DMS 273 (cell line): Measurements from ENCODE around the gene MVB12B.
"Not testable (repeated sequence)": the region's sequence is repeated elsewhere in the genome, so short reads cannot be mapped to it uniquely, and the experiment has no call there.

ENCODE experiments used
- DNase-seq: peaks from one replicate; lab custom pipeline; 2025; ENCODE audit not compliant: unreplicated experiment; lab: John Stamatoyannopoulos, UW

MVB12B gene, protein sequence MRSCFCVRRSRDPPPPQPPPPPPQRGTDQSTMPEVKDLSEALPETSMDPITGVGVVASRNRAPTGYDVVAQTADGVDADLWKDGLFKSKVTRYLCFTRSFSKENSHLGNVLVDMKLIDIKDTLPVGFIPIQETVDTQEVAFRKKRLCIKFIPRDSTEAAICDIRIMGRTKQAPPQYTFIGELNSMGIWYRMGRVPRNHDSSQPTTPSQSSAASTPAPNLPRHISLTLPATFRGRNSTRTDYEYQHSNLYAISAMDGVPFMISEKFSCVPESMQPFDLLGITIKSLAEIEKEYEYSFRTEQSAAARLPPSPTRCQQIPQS

DNA sequence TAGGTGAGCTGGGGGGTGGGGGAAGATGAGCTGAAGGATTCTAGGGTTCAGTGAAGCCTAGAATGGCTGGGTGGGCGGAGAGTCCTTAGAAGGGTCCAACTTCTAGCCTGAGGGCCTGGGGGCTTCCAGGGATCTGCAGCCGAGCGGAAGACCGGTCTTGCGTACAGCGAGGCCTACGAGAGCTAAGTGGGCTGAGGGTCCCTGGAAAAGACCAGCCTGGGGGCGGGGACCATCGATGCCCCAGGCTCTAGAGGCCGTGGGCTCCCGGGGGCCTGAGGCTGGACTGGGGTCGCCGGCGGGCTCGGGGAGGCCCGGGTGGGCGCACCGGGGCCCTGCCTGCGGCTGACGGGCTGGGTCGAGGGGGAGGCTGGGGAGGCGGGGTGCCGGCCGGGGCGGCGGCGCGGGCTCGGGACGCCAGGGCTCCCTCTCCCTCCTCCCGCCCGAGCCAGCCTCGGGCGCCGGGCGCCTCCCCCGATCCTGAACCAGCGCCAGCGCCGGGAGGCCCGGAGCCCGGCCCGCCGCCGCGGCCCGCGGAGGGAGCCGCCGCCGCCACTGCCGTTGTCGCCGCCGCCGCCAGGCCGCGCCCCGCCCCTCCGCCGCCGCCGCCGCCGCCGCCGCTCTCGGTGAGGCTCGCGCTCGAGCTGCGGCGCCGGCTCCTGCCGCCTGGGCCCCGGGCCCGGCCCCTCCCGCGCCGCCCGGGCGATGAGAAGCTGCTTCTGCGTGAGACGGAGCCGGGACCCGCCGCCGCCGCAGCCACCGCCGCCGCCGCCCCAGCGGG, at the start of gene MVB12B:
MVB12B (plus strand) TSS at position 602 of the 778 bp plus-strand sequence; CDS start at position 703, 101 bp downstream.
- peak; percentile 72 for DNase-seq

DNA sequence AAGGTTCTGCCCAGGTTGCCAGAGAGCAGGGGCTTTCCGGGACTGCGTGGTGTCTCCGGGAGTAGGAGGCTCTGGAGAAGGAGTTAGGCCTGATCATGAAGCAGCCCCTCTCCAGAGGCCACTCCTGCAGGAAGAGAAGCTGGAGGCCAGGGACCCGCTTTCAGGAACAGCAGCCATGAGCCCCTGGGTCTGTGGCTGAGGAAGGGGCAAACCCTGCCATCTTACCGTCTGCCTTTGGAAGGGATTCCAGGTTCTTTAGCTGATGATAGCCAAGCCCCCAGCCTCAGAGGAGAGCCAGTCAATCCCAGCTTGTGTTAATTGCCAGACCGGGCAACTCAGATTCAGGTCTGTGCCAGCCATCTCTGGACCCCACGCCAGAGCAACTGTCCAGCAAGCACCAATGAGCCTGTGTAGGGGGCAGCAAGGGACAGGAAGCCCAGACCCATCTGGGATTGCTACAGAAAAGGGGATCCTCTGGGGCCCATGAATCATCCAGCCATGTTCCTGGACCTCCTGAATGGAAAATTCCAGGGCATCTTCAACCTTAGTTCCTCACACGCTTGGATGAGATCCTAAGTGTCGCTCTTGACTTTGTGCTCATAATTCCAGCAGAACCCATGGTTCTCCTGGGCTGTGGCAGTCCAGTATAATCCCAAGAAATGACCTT, 42.7 kb upstream of the MVB12B start:
- no peak for DNase-seq

DNA sequence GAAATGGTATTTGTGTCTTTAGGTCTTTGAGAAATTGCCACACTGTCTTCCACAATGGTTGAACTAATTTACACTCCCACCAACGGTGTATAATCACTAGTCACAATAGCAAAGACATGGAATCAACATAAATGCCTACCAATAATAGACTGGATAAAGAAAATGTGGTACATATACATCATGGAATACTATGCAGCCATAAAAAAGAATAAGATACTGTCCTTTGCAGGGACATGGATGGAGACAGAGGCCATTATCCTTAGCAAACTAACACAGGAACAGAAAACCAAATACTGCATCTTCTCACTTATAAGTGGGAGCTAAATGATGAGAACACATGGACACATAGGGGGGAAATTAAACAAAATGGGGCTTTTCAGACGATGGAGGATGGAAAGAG, 41.0 kb upstream of the MVB12B start:
- not testable (repeated sequence) for DNase-seq

DNA sequence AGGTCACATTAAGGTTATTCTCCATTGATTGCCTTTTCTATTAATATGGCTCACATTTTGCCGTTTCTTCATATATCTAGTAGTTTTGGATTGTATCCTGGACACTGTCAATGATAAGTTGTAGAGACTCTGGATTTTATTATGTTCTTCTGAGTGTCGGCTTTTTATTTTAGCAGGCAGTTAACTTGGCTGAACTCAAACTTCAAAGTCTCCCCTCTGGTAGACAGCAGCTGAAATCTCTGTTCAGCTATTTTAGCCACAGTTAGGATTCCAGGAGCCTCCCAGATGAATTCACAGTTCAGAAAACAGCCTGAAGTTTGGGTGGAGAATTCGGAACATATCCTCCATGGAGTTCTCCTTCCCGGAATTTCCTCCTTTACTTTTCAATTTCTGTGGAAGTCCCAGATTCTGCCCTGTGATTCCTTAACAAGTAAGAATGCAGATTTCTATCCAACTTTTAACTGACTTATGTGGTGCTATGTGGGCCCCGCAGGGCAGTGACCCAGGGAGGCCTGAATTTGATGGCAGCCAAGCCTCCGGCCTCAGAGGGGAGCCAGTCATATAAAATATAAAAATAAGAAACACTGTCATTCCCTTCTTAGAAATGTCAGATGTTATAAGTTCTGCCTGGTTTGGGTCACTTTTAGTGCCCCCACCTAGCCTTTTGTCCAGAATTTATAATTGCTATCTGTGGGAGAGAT, 39.3 kb upstream of the MVB12B start:
- no peak for DNase-seq

DNA sequence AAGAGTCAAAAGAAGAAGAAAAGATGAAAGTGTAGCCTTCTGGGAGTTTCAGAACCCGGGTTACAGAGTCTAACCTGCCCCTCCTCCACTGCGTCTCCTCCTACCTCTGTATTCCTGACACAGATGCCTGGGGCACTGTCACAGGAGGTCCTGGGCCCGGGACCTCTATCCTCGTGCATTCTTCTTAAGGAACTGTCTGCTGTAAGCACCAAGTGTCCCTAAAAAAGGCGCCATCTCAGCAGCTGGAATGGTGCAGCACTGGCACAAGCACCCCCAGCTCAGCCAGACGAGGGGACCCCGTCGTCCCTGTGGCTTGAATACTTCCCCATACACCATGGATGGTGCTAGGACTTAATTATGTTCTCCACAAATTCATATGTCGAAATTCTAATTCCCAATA, 35.8 kb upstream of the MVB12B start:
- DNase-seq: no peak

DNA sequence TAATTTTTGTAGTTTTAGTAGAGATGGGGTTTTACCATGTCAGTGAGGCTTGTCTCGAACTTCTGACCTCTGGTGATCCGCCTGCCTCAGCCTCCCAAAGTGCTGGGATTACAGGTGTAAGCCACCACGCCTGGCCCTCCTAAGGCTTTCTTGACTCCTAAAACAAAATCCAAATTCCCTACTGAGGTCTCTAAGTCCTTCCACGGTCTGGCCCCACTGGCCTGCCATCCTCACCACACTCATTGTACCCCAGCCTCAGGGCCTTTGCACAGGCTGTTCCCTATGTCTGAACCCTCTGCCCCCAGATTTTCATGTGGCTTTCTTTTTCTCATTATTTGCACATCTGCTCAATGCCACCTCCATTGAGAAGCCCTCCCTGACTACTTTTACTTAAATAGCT, 34.7 kb upstream of the MVB12B start:
- no peak for DNase-seq

DNA sequence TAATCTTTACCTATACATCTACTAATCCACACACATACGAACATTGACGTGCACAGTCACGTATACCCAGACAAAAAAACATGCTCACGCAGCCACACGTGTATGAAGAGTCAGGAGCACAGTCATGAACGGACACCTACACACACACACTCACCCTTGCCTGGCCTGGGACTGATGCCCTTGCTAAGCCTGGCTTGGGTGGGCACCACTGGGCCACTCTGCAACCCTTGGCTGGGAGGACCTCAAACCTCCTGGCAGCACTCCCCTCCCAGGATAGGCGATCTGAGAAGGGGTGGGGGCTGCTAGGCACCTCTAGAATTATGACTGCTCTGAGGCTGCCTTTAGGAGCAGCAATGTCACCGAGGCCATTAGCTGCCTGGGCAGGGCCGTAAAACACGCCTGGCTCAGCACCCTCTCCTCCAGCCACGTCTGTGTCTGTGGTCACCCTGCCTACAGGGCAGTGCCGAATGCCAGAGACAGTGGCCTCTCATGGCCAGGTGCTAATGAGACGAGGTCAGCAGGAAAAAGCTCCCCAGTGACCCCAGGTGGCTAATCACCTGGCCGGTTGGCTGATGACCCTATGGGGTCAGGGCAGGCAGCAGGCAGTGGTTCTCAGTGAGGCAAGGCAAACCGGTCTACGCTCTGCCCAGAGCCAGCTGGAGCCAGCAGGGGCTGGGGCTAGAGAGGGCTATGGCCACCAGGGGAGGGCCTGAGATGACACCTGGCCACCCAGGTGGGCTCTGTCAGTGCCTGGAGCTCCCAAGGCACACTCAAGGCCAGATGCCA, 33.7 kb upstream of the MVB12B start:
- no peak for DNase-seq

DNA sequence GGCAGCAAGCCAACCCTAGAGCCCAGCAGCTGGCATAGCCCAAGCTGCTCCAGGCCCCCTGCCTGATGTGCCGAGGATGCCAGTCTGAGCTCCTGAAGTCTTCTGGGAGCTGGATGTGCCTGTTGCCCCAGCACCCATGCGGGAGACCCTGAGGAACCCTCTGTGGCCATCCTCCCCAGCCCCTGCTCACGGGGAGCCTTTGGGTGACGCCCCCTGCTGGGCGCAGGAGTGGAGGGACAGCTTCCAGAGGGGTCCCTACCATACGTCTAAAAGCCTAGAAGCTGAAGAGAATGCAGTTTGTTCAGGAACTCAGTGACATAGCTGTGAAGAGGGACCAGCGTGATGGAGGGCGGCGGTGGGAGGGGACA, 33.1 kb upstream of the MVB12B start:
- peak; percentile 64 for DNase-seq

DNA sequence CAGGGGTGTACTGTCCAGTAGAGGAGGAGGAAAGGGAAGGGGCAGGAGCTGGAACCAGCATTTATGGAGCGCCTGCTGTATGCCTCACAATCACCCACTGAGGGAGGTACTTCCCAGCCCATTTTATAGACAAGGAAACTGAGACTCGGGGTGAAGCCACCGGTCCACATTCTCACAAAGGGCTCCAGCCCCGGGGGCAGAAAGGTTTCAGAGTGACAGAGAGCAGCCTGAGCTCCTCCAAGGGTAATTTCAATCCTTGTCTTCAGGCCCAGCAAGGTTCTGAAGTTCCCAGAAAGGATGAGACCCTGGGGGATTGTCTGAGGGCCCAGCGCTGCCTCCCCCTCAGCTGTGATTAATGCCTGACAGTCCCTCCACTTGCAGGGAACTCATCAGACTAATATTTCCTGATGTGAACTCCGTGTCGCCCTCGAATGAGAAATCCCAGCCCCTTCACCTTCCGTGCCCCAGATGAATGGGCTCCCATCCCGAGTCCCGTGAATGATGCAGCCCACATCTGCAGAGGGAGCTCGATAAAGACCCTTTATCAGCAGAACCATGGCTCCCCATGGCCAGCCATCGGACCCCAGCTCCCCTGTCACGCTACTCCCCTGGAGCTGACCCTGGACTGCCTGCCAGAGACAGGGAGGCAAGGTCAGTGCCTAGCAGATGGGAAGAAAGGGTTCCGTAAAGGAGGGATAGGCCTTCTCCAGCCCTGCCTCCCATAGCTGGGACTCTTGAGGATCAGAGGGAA, 32.1 kb upstream of the MVB12B start:
- no peak for DNase-seq

DNA sequence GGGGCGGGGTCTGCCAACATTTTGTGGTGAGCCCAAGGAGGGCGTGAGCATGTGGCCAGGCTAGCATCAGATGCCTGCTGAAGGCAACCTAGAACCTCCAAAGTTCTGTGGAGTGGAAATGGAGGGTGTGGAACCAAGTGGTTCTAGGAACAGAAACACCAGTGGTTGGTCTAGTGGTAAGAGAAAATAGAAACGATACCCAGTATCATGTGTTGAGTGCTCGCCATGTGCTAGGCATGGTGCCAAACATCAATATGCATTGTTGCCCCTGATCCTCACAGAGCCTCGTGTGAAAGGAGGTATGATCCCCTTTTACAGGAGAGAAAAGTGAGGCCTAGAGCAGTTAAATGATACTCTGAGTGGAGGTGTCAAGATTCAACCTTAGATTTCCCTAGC, 31.5 kb upstream of the MVB12B start:
- no peak for DNase-seq

DNA sequence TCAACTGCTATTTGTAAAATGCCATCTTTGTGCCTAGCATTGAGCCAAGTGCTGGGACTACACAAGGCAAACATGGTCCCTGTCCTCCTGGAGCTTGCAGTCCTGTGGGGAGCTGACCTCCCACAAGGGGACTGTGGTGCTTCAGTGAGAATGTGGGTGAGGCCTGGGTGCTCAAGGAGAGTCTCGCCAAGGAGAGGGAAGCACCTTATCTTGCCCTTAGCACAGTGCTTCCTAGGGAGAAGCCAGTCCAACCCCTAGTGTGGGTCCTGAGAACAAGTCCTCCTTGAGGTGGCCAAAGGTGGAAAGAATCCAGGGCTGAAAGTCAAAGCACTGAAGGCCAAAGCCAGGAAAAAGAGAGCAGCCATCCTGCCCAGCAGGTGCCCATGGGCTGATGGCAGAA, 31.1 kb upstream of the MVB12B start:
- no peak for DNase-seq

DNA sequence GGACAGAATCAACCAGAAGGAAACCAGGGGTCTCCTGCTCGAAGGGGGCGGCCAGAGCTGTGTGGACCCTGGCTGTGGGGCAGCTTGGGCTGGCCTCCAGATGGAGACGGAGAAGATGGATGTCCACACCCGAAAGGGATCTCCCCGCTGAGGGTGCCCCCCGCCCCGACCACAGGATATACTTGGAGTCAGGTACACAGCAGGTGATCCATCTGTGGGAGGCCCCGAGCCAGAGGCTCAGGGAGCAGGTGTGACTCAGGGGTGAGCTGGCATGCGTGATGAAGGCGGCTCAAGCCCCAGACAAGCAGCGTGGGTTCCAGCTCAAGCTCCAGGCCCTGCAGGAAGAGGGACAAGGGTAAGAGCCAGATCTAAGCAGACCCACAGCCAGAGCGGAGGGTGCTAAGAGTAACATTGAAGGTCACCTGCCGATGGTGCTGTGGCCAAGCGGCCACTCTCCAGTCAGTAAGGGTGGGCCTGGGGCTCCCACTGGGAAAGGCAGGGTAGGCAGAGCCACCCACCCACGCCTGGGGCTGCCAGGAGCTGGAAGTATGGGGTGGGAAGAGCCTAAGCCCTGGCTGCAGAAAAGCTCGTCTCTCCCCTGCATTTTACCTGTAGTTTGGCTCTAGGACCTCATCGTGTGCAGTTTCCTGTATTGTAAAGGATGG, 30.6 kb upstream of the MVB12B start:
- no peak for DNase-seq

DNA sequence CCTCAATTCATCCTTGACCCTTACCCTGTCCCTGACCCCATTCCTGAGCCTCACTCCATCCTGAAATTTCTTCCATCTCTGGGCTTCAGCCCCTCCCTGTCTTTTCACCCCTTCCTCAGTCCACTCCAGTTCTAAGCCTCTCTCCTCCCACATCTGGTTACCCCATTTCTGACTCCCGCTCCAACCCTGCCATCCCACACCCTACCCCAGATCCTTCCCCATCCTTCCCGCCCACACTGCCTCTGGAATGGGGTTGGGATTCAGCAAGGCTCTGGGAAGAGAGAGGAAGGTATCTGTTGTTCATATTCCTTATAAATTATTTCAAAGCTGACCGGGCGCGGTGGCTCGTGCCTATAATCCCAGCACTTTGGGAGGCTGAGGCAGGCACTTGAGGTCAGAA, 29.9 kb upstream of the MVB12B start:
- no peak for DNase-seq

DNA sequence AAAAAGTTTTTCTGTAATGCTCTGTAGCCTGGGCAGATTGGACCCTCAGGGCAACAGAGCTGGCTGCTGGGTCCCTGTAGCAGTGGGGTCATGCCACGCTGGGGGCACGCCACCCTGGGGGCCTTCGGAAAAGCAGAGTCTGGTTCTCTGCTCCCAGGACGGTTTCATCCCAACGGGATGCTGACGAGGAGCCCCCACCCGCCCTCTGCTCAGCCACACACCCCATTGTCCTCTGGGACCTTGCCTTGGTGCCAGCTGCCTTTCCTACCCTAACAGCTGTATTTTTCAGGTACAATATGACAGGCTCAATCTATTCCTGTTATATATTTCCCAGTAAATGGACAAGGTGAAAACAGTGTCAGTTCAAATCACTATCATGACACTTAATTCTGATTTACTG, 29.0 kb upstream of the MVB12B start:
- no peak for DNase-seq

DNA sequence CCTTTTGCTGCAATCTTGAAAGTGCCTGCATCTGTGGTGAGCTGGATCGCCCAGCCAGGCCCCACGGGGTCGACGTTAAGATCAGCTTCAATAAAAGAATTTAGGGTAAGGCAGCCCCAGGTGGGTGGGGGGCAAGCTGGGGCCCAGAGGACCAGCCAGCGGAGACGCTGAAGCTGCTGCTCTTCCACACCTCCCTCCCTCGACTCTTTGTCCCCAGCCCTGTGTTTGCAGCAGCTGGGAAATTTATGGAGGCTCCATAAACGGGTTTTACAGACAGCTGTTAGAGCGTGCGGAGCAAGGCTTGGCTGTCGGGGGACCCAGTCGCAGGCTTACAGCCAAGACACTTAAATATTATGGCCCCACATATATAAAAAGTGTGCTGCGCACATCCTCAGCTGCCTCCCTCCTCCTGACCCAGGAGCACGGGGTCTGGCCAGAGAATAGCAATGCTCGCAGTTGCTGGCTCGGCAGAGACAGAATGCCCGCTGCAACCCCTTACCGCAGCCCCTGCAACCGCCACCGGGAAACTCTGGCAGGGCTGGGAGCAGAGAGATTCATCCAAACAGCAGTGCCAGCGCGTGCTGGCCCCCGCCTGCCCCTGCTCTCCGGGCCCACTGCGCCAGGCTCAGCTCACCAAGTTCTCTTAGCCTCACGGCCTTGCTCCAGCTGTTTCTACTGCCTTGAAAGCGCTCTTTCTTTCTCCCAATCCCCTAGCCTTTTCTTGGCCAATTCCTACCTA, 28.4 kb upstream of the MVB12B start:
- DNase-seq: no peak

DNA sequence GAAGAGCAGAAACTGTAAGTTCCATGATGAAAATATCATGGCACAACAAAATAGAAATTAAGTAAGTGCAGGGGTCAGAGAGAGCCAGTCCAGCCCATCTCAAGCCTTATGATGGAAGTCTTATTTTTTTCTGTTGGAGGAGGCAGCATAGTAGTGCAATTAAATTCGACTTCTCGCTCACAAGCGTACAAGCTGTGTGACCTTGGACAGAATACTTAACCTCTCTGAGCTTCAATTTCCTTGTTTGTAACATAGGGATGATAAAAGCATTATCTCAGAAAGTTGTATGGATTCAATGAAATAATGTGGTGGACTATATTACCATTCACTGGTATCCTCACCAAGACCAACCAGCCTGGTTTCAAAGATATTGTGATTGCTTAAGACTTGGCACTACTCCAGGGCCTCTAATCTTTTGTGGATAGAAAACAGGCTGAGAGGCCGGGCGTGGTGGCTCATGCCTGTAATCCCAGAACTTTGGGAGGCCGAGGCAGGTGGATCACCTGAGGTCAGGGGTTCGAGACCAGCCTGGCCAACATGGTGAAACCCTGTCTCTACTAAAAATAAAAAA, 26.8 kb upstream of the MVB12B start:
- no peak for DNase-seq

DNA sequence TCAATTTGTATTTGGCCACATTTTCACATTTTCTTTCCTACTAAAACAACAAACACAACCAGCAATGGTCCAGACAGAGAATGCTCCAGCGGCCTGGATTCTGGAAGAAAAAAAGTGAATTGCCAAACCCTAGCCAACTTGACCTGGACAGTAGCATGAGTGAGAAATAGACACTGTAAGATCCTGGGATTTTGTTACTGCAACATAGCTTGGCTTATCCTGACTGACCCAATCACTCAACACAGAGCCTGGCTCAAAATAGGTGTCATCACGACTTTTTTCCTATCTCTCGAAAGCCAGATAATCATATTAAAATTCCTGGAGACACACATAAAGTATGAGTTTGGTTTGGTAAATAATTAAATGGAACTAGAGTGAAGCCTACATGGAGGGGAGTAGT, 25.4 kb upstream of the MVB12B start:
- DNase-seq: no peak

DNA sequence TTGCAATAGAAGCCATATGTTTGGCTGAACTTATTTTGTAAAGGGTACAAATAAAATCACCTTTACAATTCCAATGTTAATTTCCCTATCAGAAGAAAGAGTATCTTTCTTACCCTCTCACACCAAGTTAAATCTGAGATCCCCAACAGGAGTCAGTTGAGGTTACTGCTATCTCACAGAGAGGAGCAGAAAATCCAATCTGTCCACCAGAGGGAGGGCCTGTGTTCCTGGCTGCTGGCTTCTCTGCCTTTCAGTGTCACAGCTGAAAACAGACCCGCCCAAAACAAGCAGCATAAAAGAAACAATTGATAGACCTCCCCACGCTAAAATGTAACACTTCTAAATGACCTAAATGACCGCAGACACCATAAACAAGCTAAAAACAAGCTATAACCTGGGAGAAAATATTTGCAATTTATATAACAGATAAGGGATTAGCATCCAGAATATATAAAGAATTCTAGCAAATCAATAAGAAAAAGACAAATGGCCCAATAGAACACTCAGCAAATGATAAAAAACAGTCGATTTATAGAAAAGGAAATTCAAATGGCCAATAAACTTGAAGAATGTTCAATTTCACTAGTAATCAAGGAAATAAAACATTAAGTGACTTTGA, 24.5 kb upstream of the MVB12B start:
- DNase-seq: peak; percentile 77
